ENCODE data around the gene PSMB4. TPM values are rescaled to one million over a fixed set of nuclear protein-coding genes. Genes with fewer than 3 reads are reported as not detected.
"Not testable (repeated sequence)": the region's sequence is repeated elsewhere in the genome, so short reads cannot be mapped to it uniquely, and the experiment has no call there.

Gene PSMB4
- total RNA-seq, 1 donor from 2014 or later, result 316 TPM

DNA sequence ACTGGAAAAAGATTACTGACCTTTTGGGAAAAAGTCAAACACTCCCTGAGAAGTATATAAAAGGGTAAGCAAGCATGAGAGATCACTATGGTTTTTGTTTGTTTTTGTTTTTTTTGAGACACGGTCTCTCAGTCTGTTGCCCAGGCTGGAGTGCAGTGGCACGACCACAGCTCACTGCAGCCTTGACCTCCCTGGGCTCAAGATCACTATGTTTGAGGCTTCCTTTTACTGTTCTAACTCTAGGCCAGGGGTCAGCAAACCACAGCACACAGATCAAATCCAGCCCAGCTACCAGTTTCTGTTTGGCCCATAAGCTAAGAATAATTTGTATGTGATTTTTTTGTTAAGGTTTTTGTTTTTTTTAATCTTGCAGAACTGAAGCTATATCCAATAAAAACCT lies 25.7 kb downstream of the PSMB4 start:
- Mint-ChIP-seq H3K4me1 (ENCODE audit: low read depth, unreplicated experiment) (peaks cover 5% of the 10 kb centered on the region), H3K36me3 (ENCODE audit: low read depth, unreplicated experiment) (peaks cover 14% of the 10 kb centered on the region), H3K27me3 (ENCODE audit: low read depth, unreplicated experiment) (no peaks in the 10 kb centered on the region), H3K27ac (ENCODE audit: unreplicated experiment) (no peak overlapping the region), H3K9me3 (ENCODE audit: unreplicated experiment) (no peaks in the 10 kb centered on the region), H3K4me3 (ENCODE audit: unreplicated experiment) (no peak overlapping the region)
- Histone ChIP-seq H3K27me3 (ENCODE audit: insufficient read depth, low read length) (no peaks in the 10 kb centered on the region), H3K4me1 (ENCODE audit: insufficient read depth, low read length) (no peaks in the 10 kb centered on the region), H2AFZ (ENCODE audit: low read depth, low read length) (no peak overlapping the region), H3K79me2 (ENCODE audit: insufficient read depth, low read length) (peaks cover 13% of the 10 kb centered on the region), H3K27ac (ENCODE audit: low read depth, low read length) (no peak overlapping the region), H4K20me1 (ENCODE audit: insufficient read depth, low read length) (peaks cover 10% of the 10 kb centered on the region), H3K4me3 (ENCODE audit: insufficient read depth, low read depth, low read length) (no peak overlapping the region), H3K4me2 (ENCODE audit: low read length) (no peak overlapping the region), H3K9ac (ENCODE audit: low read length) (no peak overlapping the region), H3K9me3 (ENCODE audit: insufficient read depth, low read depth, low read length) (no peaks in the 10 kb centered on the region), H3K36me3 (ENCODE audit: insufficient read depth, low read length) (peaks cover 54% of the 10 kb centered on the region)
- DNase-seq (ENCODE audit: low read depth) (no peak), FAIRE-seq (no peak)
- TF ChIP-seq, protein P1, sequence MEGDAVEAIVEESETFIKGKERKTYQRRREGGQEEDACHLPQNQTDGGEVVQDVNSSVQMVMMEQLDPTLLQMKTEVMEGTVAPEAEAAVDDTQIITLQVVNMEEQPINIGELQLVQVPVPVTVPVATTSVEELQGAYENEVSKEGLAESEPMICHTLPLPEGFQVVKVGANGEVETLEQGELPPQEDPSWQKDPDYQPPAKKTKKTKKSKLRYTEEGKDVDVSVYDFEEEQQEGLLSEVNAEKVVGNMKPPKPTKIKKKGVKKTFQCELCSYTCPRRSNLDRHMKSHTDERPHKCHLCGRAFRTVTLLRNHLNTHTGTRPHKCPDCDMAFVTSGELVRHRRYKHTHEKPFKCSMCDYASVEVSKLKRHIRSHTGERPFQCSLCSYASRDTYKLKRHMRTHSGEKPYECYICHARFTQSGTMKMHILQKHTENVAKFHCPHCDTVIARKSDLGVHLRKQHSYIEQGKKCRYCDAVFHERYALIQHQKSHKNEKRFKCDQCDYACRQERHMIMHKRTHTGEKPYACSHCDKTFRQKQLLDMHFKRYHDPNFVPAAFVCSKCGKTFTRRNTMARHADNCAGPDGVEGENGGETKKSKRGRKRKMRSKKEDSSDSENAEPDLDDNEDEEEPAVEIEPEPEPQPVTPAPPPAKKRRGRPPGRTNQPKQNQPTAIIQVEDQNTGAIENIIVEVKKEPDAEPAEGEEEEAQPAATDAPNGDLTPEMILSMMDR (IDR thresholded peaks at IDR 0.05; ENCODE audit: insufficient read depth, low read depth, low read length), result no peak
- TF ChIP-seq EZH2 (IDR thresholded peaks at IDR 0.05; ENCODE audit: insufficient read depth, low read length), result no peak

DNA sequence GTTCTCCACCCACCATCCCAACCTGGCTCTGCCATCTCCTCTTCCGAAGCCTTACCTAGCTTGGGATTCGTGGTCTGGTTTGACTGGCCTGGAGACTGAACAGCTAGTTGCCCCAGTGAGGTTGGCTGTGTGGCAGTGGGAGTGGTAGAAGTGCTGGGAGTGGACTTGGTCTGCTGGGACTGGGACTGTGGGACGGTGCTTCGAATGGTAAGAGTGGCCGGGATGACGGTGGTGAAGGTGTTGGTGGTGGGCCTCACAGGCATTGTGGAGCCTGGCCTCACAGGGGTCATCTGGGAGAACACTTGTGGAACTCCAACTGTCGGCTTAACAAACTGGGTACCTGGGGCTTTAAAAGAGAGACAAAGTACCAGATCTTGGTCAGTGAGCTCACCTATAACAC lies 28.7 kb downstream of the PSMB4 start:
- no peaks in the 10 kb centered on the region for H3K27me3 Mint-ChIP-seq (ENCODE audit: low read depth, unreplicated experiment)
- no peak overlapping the region for H3K4me3 Mint-ChIP-seq (ENCODE audit: unreplicated experiment)
- H3K36me3 ChIP-seq (ENCODE audit: insufficient read depth, low read length), result peaks cover 42% of the 10 kb centered on the region
- H3K4me3 ChIP-seq (ENCODE audit: insufficient read depth, low read depth, low read length), result no peak overlapping the region
- FAIRE-seq (no peak), DNase-seq (ENCODE audit: low read depth) (no peak)
- H4K20me1 ChIP-seq (ENCODE audit: insufficient read depth, low read length), result peaks cover 27% of the 10 kb centered on the region
- no peak overlapping the region for H3K9ac ChIP-seq (ENCODE audit: low read length)
- no peak overlapping the region for H3K27ac ChIP-seq (ENCODE audit: low read depth, low read length)
- H3K36me3 Mint-ChIP-seq (ENCODE audit: low read depth, unreplicated experiment), result peaks cover 14% of the 10 kb centered on the region
- no peak for TF ChIP-seq EZH2 (IDR thresholded peaks at IDR 0.05; ENCODE audit: insufficient read depth, low read length)
- TF ChIP-seq, protein P1 (IDR thresholded peaks at IDR 0.05; ENCODE audit: insufficient read depth, low read depth, low read length), result no peak
- H3K27me3 ChIP-seq (ENCODE audit: insufficient read depth, low read length), result no peaks in the 10 kb centered on the region
- no peaks in the 10 kb centered on the region for H3K9me3 ChIP-seq (ENCODE audit: insufficient read depth, low read depth, low read length)
- no peak overlapping the region for H3K27ac Mint-ChIP-seq (ENCODE audit: unreplicated experiment)
- no peaks in the 10 kb centered on the region for H3K4me1 ChIP-seq (ENCODE audit: insufficient read depth, low read length)
- peaks cover 7% of the 10 kb centered on the region for H3K4me1 Mint-ChIP-seq (ENCODE audit: low read depth, unreplicated experiment)
- no peaks in the 10 kb centered on the region for H3K9me3 Mint-ChIP-seq (ENCODE audit: unreplicated experiment)
- H3K4me2 ChIP-seq (ENCODE audit: low read length), result no peak overlapping the region
- H2AFZ ChIP-seq (ENCODE audit: low read depth, low read length), result no peak overlapping the region
- H3K79me2 ChIP-seq (ENCODE audit: insufficient read depth, low read length), result peaks cover 42% of the 10 kb centered on the region

DNA sequence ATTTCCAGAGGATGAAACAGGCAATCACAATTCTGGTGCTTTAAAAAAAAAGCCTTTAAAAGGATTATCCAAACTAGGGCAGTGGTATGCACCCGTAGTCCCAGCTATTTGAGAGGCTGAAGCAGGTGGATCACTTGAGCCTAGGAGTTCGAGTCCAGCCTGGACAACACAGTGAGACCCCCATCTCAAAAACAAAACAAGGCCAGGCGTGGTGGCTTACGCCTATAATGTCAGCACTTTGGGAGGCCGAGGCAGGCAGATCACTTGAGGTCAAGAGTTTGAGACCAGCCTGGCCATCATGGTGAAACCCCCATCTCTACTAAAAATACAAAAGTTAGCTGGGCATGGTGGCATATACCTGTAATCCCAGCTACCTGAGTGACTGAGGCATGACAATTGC lies 34.5 kb downstream of the PSMB4 start:
- not testable (repeated sequence) for H3K4me1 Mint-ChIP-seq (ENCODE audit: low read depth, unreplicated experiment); H3K36me3 Mint-ChIP-seq (ENCODE audit: low read depth, unreplicated experiment); H3K9ac ChIP-seq (ENCODE audit: low read length); H3K4me1 ChIP-seq (ENCODE audit: insufficient read depth, low read length); H3K9me3 ChIP-seq (ENCODE audit: insufficient read depth, low read depth, low read length); H3K27ac Mint-ChIP-seq (ENCODE audit: unreplicated experiment); H3K27ac ChIP-seq (ENCODE audit: low read depth, low read length); H3K4me3 Mint-ChIP-seq (ENCODE audit: unreplicated experiment); H3K4me3 ChIP-seq (ENCODE audit: insufficient read depth, low read depth, low read length); H3K36me3 ChIP-seq (ENCODE audit: insufficient read depth, low read length); H2AFZ ChIP-seq (ENCODE audit: low read depth, low read length); DNase-seq (ENCODE audit: low read depth); H3K27me3 Mint-ChIP-seq (ENCODE audit: low read depth, unreplicated experiment); H3K9me3 Mint-ChIP-seq (ENCODE audit: unreplicated experiment); H3K4me2 ChIP-seq (ENCODE audit: low read length); FAIRE-seq; H3K27me3 ChIP-seq (ENCODE audit: insufficient read depth, low read length)
- H4K20me1 ChIP-seq (ENCODE audit: insufficient read depth, low read length), result peaks cover 79% of the 10 kb centered on the region
- H3K79me2 ChIP-seq (ENCODE audit: insufficient read depth, low read length), result peaks cover 89% of the 10 kb centered on the region
